H1 (cell line): Measurements from ENCODE around the gene PSMD12. TPM values are rescaled to one million over a fixed set of nuclear protein-coding genes. Genes with fewer than 3 reads are reported as not detected.

Experiments used
- CTCF ChIA-PET: fragments of 300-600 bp; sonication (Branson Sonifier 250); formaldehyde crosslinking; loops from one replicate; lab custom pipeline; 2021; ENCODE audit not compliant: partially characterized antibody; lab: Charles Lee
- POLR2A ChIA-PET: fragments of 300-600 bp; sonication (Branson Sonifier 250); formaldehyde crosslinking; loops from one replicate; lab custom pipeline; 2021; ENCODE audit warnings: inconsistent platforms; ENCODE audit not compliant: partially characterized antibody; lab: Charles Lee
- DNase-seq, 2 experiments: peaks; one replicate each; pipeline versions ENCODE4 v3.0.0 to v3.0.0-alpha.2; 2010 to 2022; ENCODE audit warnings: low spot score in 2 of 2, low read depth in 1 of 2, mixed read lengths in 1 of 2
- FAIRE-seq: peaks from 2 replicates; lab custom pipeline; 2011; peaks lifted over from hg19 to GRCh38; lab: Jason Lieb, UNC
- H2AFZ ChIP-seq: 2 replicates; pipeline ENCODE4 v1.8.1; 2012; ENCODE audit warnings: low read length, inconsistent platforms
- H2AK5ac ChIP-seq: 2 replicates; pipeline ENCODE4 v1.6.1; 2013; ENCODE audit warnings: low read depth, low read length
- H2BK120ac ChIP-seq: replicated peaks from 2 replicates; pipeline ENCODE3; 2013; ENCODE audit warnings: low read depth, low read length, inconsistent platforms
- H2BK12ac ChIP-seq: 2 replicates; pipeline ENCODE4 v1.6.1; 2013; ENCODE audit warnings: low read depth, low read length
- H2BK15ac ChIP-seq: 2 replicates; pipeline ENCODE4 v1.6.1; 2013; ENCODE audit warnings: low read length
- H2BK20ac ChIP-seq: 2 replicates; pipeline ENCODE4 v1.6.1; 2013; ENCODE audit warnings: low read length
- H2BK5ac ChIP-seq: 2 replicates; pipeline ENCODE4 v1.6.1; 2013; ENCODE audit warnings: low read depth, low read length
- H3K14ac ChIP-seq: 2 replicates; pipeline ENCODE4 v1.6.1; 2013; ENCODE audit warnings: inconsistent platforms; ENCODE audit not compliant: insufficient read length
- H3K18ac ChIP-seq: 2 replicates; pipeline ENCODE4 v1.6.1; 2013; ENCODE audit warnings: low read length; ENCODE audit errors: extremely low read depth
- H3K23ac ChIP-seq: 2 replicates; pipeline ENCODE4 v1.6.1; 2013; ENCODE audit warnings: inconsistent platforms; ENCODE audit not compliant: insufficient read length
- H3K23me2 ChIP-seq: 2 replicates; pipeline ENCODE4 v1.6.1; 2013; ENCODE audit warnings: low read depth, low read length
- H3K27ac ChIP-seq: 2 replicates; pipeline ENCODE4 v1.6.1; 2011; ENCODE audit warnings: low read depth, low read length, inconsistent platforms
- H3K27me3 ChIP-seq, 4 experiments: replicated peaks in 1 of 4; 1 replicate in 1 of 4; 2 replicates in 3 of 4; pipeline versions ENCODE4 v1.6.1 to v1.8.1; 2011 to 2013; ENCODE audit warnings: low read length in 3 of 4, mild to moderate bottlenecking in 3 of 4, inconsistent platforms in 2 of 4, mixed read lengths in 2 of 4, moderate library complexity in 1 of 4; ENCODE audit not compliant: control insufficient read depth in 3 of 4, insufficient read depth in 3 of 4; ENCODE audit errors: extremely low read depth in 1 of 4
- H3K36me3 ChIP-seq, 4 experiments: 2 replicates each; pipeline versions ENCODE4 v1.6.1 to v1.8.1; 2011 to 2013; ENCODE audit warnings: mild to moderate bottlenecking in 4 of 4, low read length in 3 of 4, moderate library complexity in 2 of 4, control low read depth in 1 of 4, inconsistent platforms in 1 of 4; ENCODE audit not compliant: insufficient read depth in 4 of 4, control insufficient read depth in 2 of 4
- H3K4ac ChIP-seq: replicated peaks from 2 replicates; pipeline ENCODE3; 2013; ENCODE audit warnings: low read length, low read depth, mixed read lengths, inconsistent platforms; ENCODE audit not compliant: insufficient read length
- H3K4me1 ChIP-seq, 4 experiments: replicated peaks in 1 of 4; 1 replicate in 1 of 4; 2 replicates in 3 of 4; pipeline versions ENCODE4 v1.6.1 to v1.8.1; 2011 to 2013; ENCODE audit warnings: low read length in 3 of 4, inconsistent platforms in 2 of 4, mixed read lengths in 1 of 4; ENCODE audit not compliant: insufficient read depth in 4 of 4, control insufficient read depth in 3 of 4
- H3K4me2 ChIP-seq, 2 experiments: 2 replicates each; pipeline versions ENCODE4 v1.6.1 to v1.8.1; 2011 to 2013; ENCODE audit warnings: low read depth in 2 of 2, low read length in 2 of 2, control low read depth in 1 of 2, inconsistent platforms in 1 of 2, mild to moderate bottlenecking in 1 of 2; ENCODE audit not compliant: insufficient read depth in 1 of 2
- H3K4me3 ChIP-seq, 4 experiments: fragments of 200-600, 300-600 bp in 1 of 4; sonication (generic), shearing (Covaris generic), sonication (Bioruptor Twin) in 1 of 4; 2 replicates each; pipeline versions ENCODE4 v1.5.1 to v1.8.1; 2011 to 2016; ENCODE audit warnings: low read length in 4 of 4, low read depth in 3 of 4, control low read depth in 2 of 4, inconsistent platforms in 2 of 4, mild to moderate bottlenecking in 2 of 4, mixed read lengths in 1 of 4, moderate library complexity in 1 of 4; ENCODE audit not compliant: insufficient read depth in 2 of 4; ENCODE audit errors: extremely low read depth in 1 of 4
- H3K56ac ChIP-seq: replicated peaks from 2 replicates; pipeline ENCODE3; 2013; ENCODE audit warnings: low read depth, mild to moderate bottlenecking, mixed read lengths, low read length, inconsistent platforms; ENCODE audit not compliant: insufficient read length
- H3K79me1 ChIP-seq: 2 replicates; pipeline ENCODE4 v1.6.1; 2013; ENCODE audit warnings: low read depth, low read length, control low read depth
- H3K79me2 ChIP-seq, 2 experiments: 2 replicates each; pipeline versions ENCODE4 v1.6.1 to v1.8.1; 2012 to 2013; ENCODE audit warnings: low read length in 2 of 2, mild to moderate bottlenecking in 2 of 2, inconsistent platforms in 1 of 2; ENCODE audit not compliant: insufficient read depth in 2 of 2, control insufficient read depth in 1 of 2
- H3K9ac ChIP-seq, 4 experiments: replicated peaks in 1 of 4; 1 replicate in 1 of 4; 2 replicates in 3 of 4; pipeline versions ENCODE4 v1.6.1 to v1.8.1; 2011 to 2013; ENCODE audit warnings: low read depth in 3 of 4, low read length in 3 of 4, control low read depth in 2 of 4, mild to moderate bottlenecking in 2 of 4, moderate library complexity in 2 of 4, inconsistent platforms in 1 of 4; ENCODE audit errors: extremely low read depth in 1 of 4
- H3K9me3 ChIP-seq, 2 experiments: 2 replicates each; pipeline versions ENCODE4 v1.6.1 to v1.8.1; 2012 to 2013; ENCODE audit warnings: mild to moderate bottlenecking in 2 of 2, moderate library complexity in 2 of 2, control low read depth in 1 of 2, inconsistent platforms in 1 of 2, low read depth in 1 of 2, low read length in 1 of 2, mixed read lengths in 1 of 2; ENCODE audit not compliant: insufficient read depth in 2 of 2
- H4K20me1 ChIP-seq, 2 experiments: replicated peaks in 1 of 2; 2 replicates each; pipeline versions ENCODE3 to v1.8.1; 2011 to 2013; ENCODE audit warnings: inconsistent platforms in 2 of 2, low read length in 2 of 2, mild to moderate bottlenecking in 1 of 2; ENCODE audit not compliant: insufficient read depth in 2 of 2, control insufficient read depth in 1 of 2
- H4K5ac ChIP-seq: 2 replicates; pipeline ENCODE4 v1.6.1; 2013; ENCODE audit warnings: low read length, low read depth, mixed read lengths, inconsistent platforms; ENCODE audit not compliant: insufficient read length
- H4K8ac ChIP-seq: 2 replicates; pipeline ENCODE4 v1.8.0; 2013; ENCODE audit warnings: mild to moderate bottlenecking, moderate library complexity, low read length, inconsistent platforms; ENCODE audit not compliant: insufficient read depth; ENCODE audit errors: extremely low read depth
- H4K91ac ChIP-seq: replicated peaks from 2 replicates; pipeline ENCODE3; 2013; ENCODE audit warnings: low read length, mixed read lengths, inconsistent platforms; ENCODE audit not compliant: insufficient read length
- ASH2L ChIP-seq: fragments of 200-600, 300-600 bp; sonication (generic); IDR thresholded peaks from one replicate; pipeline ENCODE4 v1.7.1; 2017; ENCODE audit warnings: low read length
- CBX8 ChIP-seq: fragments of 300-800, 300-1000 bp; sonication (generic); IDR thresholded peaks from 2 replicates; pipeline ENCODE4 v1.7.1; 2016; ENCODE audit warnings: low read depth, low read length, borderline replicate concordance
- GTF2F1 ChIP-seq: IDR thresholded peaks from 2 replicates; pipeline ENCODE4 v1.6.1; 2012; ENCODE audit warnings: low read depth, low read length, improper control_type of control experiment, borderline replicate concordance
- MAFK ChIP-seq: IDR thresholded peaks from 2 replicates; pipeline ENCODE4 v1.6.1; 2012; ENCODE audit warnings: low read depth, mild to moderate bottlenecking, improper control_type of control experiment, low read length
- POLR2AphosphoS5 ChIP-seq: IDR thresholded peaks from 2 replicates; pipeline ENCODE4 v1.6.1; 2011; ENCODE audit warnings: low read depth, low read length
- POU5F1 ChIP-seq: IDR thresholded peaks from 2 replicates; pipeline ENCODE4 v1.6.1; 2011; ENCODE audit warnings: low read depth, mild to moderate bottlenecking, low read length, moderate library complexity
- RNF2 ChIP-seq: fragments of 200-900, 300-1000 bp; sonication (generic); IDR thresholded peaks from 2 replicates; pipeline ENCODE4 v1.7.1; 2016; ENCODE audit warnings: borderline replicate concordance, low read depth, mild to moderate bottlenecking, antibody characterized with exemption, low read length; ENCODE audit not compliant: poor library complexity, severe bottlenecking; ENCODE audit errors: missing control alignments
- RXRA ChIP-seq: IDR thresholded peaks from 2 replicates; pipeline ENCODE4 v1.6.1; 2011; ENCODE audit warnings: low read depth, mild to moderate bottlenecking, low read length, moderate library complexity; ENCODE audit not compliant: insufficient read depth
- SIRT6 ChIP-seq: IDR thresholded peaks from one replicate; pipeline ENCODE4 v1.7.1; 2012; ENCODE audit warnings: low read length, inconsistent platforms
- SRF ChIP-seq: IDR thresholded peaks from 2 replicates; pipeline ENCODE4 v1.6.1; 2011; ENCODE audit warnings: mild to moderate bottlenecking, low read depth, low read length, moderate library complexity
- TAF7 ChIP-seq: optimal IDR thresholded peaks from 2 replicates; pipeline ENCODE3; 2011; ENCODE audit warnings: low read depth, mild to moderate bottlenecking, inconsistent platforms, low read length, moderate library complexity, borderline replicate concordance
- WGBS, 2 experiments: shearing (Covaris generic) in 1 of 2; methylation state at CpG; one replicate each; pipeline versions ENCODE4 v1.1.6 to v1.1.7; 2013 to 2015; ENCODE audit warnings: low lambda C conversion rate in 2 of 2, mixed read lengths in 2 of 2, inconsistent platforms in 1 of 2, low coverage in 1 of 2, missing lambda C conversion rate in 1 of 2; ENCODE audit not compliant: insufficient replicate concordance in 2 of 2, insufficient coverage in 1 of 2, insufficient read length in 1 of 2; ENCODE audit errors: extremely low coverage in 1 of 2, missing lambda C conversion rate in 1 of 2; 5-methylcytosine and 5-hydroxymethylcytosine counted together
- polyA plus RNA-seq, 7 experiments: library from polyadenylated mRNA; depleted of rRNA in 3 of 7; stranded (reverse) in 5 of 7; unstranded in 2 of 7; fragments of >200 nt in 5 of 7; fragments of 200-250 nt in 2 of 7; gene quantifications; 1 replicate in 5 of 7; 2 replicates in 1 of 7; 4 replicates in 1 of 7; pipeline versions ENCODE4 v1.2.1 to v1.2.3, GENCODE V29; 2011 to 2013; ENCODE audit warnings: missing spikeins in 2 of 7, mixed read lengths in 2 of 7
- total RNA-seq: library from RNA; stranded (reverse); fragmentation: NEBNext Ultra II Directional; extraction: Animal tissue kit (Norgen Biotek cat#: 25700); gene quantifications from 2 replicates; pipeline ENCODE4 v1.2.1, GENCODE V29; 2021
- TF ChIP-seq, protein P1 (sequence below): IDR thresholded peaks from 2 replicates; pipeline ENCODE4 v1.6.1; 2011; ENCODE audit warnings: low read depth, mild to moderate bottlenecking, low read length; ENCODE audit not compliant: insufficient read depth

PSMD12 gene
- total and polyA plus RNA-seq, 2 of the 8 experiments (the other 6 are each of a cell fraction or from before 2014, with no cell fraction given): 14.0 to 82.4 TPM

DNA sequence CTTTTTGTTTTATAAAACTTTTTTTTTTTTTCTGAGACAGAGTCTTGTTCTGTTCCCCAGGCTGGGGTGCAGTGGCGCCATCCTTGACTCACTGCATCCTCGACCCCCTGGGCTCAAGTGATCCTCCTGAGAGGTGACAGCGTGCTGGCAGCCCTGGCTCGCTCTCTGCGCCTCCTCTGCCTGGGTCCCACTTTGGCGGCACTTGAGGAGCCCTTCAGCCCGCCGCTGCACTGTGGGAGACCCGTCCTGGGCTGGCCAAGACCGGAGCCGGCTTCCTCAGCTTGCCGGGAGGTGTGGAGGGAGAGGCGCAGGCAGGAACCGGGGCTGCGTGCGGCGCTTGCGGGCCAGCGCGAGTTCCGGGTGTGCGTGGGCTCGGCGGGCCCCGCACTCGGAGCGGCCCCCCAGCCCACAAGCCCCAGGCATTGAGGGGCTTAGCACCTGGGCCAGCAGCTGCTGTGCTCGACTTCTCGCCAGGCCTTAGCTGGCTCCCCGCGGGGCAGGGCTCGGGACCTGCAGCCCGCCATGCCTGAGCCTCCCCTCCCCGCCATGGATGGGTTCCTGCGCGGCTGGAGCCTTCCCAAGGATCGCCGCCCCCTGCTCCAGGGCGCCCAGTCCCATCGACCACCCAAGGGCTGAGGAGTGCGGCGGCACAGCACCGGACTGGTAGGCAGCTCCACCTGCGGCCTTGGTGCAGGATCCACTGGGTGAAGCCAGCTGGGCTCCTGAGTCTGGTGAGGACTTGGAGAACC lies 71.8 kb downstream of the PSMD12 start:
- H3K27me3 ChIP-seq: no peaks in the 10 kb centered on the region
- H3K4me1 ChIP-seq: peaks cover 0 to 3% (median 0%) of the 10 kb centered on the region in 4 experiments; a peak in 1 of 7 replicates
- no peaks in the 10 kb centered on the region for H3K79me2 ChIP-seq
- H2AK5ac ChIP-seq: no peak overlapping the region
- H2BK15ac ChIP-seq: no peak overlapping the region
- H4K91ac ChIP-seq: no peak overlapping the region
- no peak overlapping the region for H3K9ac ChIP-seq
- no peak overlapping the region for H3K23ac ChIP-seq
- no peak for FAIRE-seq
- H3K27ac ChIP-seq: no peak overlapping the region
- no peaks in the 10 kb centered on the region for H4K20me1 ChIP-seq
- CTCF ChIA-PET: interaction anchor here (0.6 to 23.4 kb wide), 11 partner anchors 8 to 1440 kb away, joined by 3 to 253 read pairs (median 6); partner anchors contain the start of gene HELZ
- no peaks in the 10 kb centered on the region for H3K36me3 ChIP-seq
- POLR2A ChIA-PET: interaction anchor here (0.9 kb wide), 1 partner anchor 71 kb away, joined by 3 read pairs; no protein-coding TSS in a partner anchor
- H3K18ac ChIP-seq: no peak overlapping the region
- no peak overlapping the region for H4K5ac ChIP-seq
- H3K4me3 ChIP-seq: no peak overlapping the region
- no peak overlapping the region for H3K4ac ChIP-seq
- H3K9me3 ChIP-seq: no peaks in the 10 kb centered on the region
- H2BK20ac ChIP-seq: no peak overlapping the region
- H3K79me1 ChIP-seq: no peaks in the 10 kb centered on the region
- WGBS, 2 experiments: 89% methylated on average over 25 of the region's 44 CpGs; no CpG with 5 or more reads in 1 of the 2 experiments
- no peak for DNase-seq
- H2BK120ac ChIP-seq: no peak overlapping the region
- no peak overlapping the region for H3K56ac ChIP-seq
- H3K14ac ChIP-seq: no peak overlapping the region
- no peak overlapping the region; the same call in 1 of the 2 replicates for H2AFZ ChIP-seq
- peak overlapping the region; percentile 11; the same call in 1 of the 2 replicates for H4K8ac ChIP-seq
- no peak overlapping the region for H2BK5ac ChIP-seq
- no peak overlapping the region for H3K4me2 ChIP-seq
- H2BK12ac ChIP-seq: no peak overlapping the region; the same call in 1 of the 2 replicates
- H3K23me2 ChIP-seq: no peaks in the 10 kb centered on the region
- TF ChIP-seq MAFK (no peak), GTF2F1 (no peak), RNF2 (no peak), POU5F1 (no peak), ASH2L (no peak), SRF (no peak), RXRA (no peak), TAF7 (no peak), CBX8 (no peak), SIRT6 (no peak), POLR2AphosphoS5 (no peak)
- TF ChIP-seq, protein P1, sequence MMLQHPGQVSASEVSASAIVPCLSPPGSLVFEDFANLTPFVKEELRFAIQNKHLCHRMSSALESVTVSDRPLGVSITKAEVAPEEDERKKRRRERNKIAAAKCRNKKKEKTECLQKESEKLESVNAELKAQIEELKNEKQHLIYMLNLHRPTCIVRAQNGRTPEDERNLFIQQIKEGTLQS: no peak
